ENCODE measurements around the gene PRDM16. TPM values are rescaled to one million over a fixed set of nuclear protein-coding genes. Genes with fewer than 3 reads are reported as not detected.
"Not testable (repeated sequence)": the region's sequence is repeated elsewhere in the genome, so short reads cannot be mapped to it uniquely, and the experiment has no call there.

PRDM16 gene
- total RNA-seq, 1 donor from 2014 or later: 15.9 TPM

- DNase-seq (ENCODE audit: low spot score): no peak
These were observed 13.0 kb downstream of the PRDM16 start for GRCh38 chr1:3082051-3082450.

GRCh38 chr1:3082571-3083516 is 13.8 kb downstream of the PRDM16 start:
- no peak for DNase-seq (ENCODE audit: low spot score)

- no peak for DNase-seq (ENCODE audit: low spot score)
These were observed 15.2 kb downstream of the PRDM16 start for GRCh38 chr1:3084154-3084553.

- DNase-seq (ENCODE audit: low spot score): no peak
These were observed 15.7 kb downstream of the PRDM16 start for GRCh38 chr1:3084726-3085125.

GRCh38 chr1:3085721-3086120 is 16.7 kb downstream of the PRDM16 start:
- no peak for DNase-seq (ENCODE audit: low spot score)

- DNase-seq (ENCODE audit: low spot score): no peak
These were observed 17.4 kb downstream of the PRDM16 start for GRCh38 chr1:3086272-3086974.

- no peak for DNase-seq (ENCODE audit: low spot score)
These were observed 18.0 kb downstream of the PRDM16 start for GRCh38 chr1:3087049-3087448.

- DNase-seq (ENCODE audit: low spot score): not testable (repeated sequence)
These were observed 19.1 kb downstream of the PRDM16 start for GRCh38 chr1:3087946-3088668.

GRCh38 chr1:3089490-3089889 is 20.5 kb downstream of the PRDM16 start:
- DNase-seq (ENCODE audit: low spot score): no peak

GRCh38 chr1:3091334-3091733 is 22.3 kb downstream of the PRDM16 start:
- no peak for DNase-seq (ENCODE audit: low spot score)

- no peak for DNase-seq (ENCODE audit: low spot score)
These were observed 23.5 kb downstream of the PRDM16 start for GRCh38 chr1:3092530-3092929.

- no peak for DNase-seq (ENCODE audit: low spot score)
These were observed 25.1 kb downstream of the PRDM16 start for GRCh38 chr1:3093898-3094626.

GRCh38 chr1:3094863-3095780 is 26.1 kb downstream of the PRDM16 start:
- DNase-seq (ENCODE audit: low spot score): no peak

- DNase-seq (ENCODE audit: low spot score): no peak
These were observed 27.3 kb downstream of the PRDM16 start for GRCh38 chr1:3096345-3096744.

- no peak for DNase-seq (ENCODE audit: low spot score)
These were observed 28.2 kb downstream of the PRDM16 start for GRCh38 chr1:3097231-3097630.

- no peak for DNase-seq (ENCODE audit: low spot score)
These were observed 28.9 kb downstream of the PRDM16 start for GRCh38 chr1:3097861-3098260.

GRCh38 chr1:3099861-3100260 is 30.9 kb downstream of the PRDM16 start:
- no peak for DNase-seq (ENCODE audit: low spot score)

- DNase-seq (ENCODE audit: low spot score): no peak
These were observed 32.3 kb downstream of the PRDM16 start for GRCh38 chr1:3101124-3101939.

- no peak for DNase-seq (ENCODE audit: low spot score)
These were observed 33.6 kb downstream of the PRDM16 start for GRCh38 chr1:3102641-3103040.
